NCI-H2171 treated with DMSO at 0.1 percent for 48 hours (cell line): Measurements from ENCODE around the gene TMEM50B.
A peak's percentile ranks its signal among the peaks of the same experiment; 100 is the strongest.
"Not testable (repeated sequence)": the region's sequence is repeated elsewhere in the genome, so short reads cannot be mapped to it uniquely, and the experiment has no call there.

Source experiments
- DNase-seq: peaks from one replicate; lab custom pipeline; 2025; lab: John Stamatoyannopoulos, UW

TMEM50B gene

GRCh38 chr21:33478182-33478581, 1.6 kb downstream of the TMEM50B start:
- no peak for DNase-seq

DNA sequence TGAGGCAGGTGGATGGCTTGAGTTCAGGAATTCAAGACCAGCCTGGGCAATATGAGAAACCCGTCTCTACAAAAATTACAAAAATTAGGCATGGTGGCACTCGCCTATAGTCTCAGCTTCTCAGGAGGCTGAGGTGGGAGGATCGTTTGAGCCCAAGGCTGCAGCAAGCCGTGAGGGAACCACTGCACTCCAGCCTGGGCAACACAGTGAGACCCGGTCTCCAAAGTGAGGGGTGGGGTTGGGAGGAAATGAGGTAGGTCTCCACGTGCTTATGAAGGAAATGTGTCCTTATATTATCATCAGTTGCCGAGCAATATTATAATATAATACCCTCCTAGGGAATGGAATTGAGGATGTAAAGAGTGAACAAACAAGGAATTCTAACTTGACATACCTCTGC, 2.7 kb downstream of the TMEM50B start:
- no peak for DNase-seq

- no peak for DNase-seq
Measured at GRCh38 chr21:33473344-33473743, 6.4 kb downstream of the TMEM50B start.

GRCh38 chr21:33470701-33471100, 9.1 kb downstream of the TMEM50B start:
- DNase-seq, result no peak

DNA sequence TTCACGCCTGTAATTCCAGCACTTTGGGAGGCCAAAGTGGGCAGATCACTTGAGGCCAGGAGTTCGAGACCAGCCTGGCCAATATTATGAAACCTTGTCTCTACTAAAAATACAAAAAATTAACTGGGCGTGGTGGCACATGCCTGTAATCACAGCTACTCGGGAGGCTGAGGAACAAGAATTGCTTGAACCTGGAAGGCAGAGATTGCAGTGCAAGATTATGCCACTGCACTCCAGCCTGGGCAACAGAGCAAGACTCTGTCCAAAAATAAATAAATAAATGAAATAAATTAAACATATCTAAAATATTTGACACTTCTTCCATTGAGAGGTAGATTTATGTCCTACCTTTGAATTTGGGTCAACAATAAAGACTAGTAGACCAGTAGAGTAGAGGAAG, 10.6 kb downstream of the TMEM50B start:
- DNase-seq, result not testable (repeated sequence)

DNA sequence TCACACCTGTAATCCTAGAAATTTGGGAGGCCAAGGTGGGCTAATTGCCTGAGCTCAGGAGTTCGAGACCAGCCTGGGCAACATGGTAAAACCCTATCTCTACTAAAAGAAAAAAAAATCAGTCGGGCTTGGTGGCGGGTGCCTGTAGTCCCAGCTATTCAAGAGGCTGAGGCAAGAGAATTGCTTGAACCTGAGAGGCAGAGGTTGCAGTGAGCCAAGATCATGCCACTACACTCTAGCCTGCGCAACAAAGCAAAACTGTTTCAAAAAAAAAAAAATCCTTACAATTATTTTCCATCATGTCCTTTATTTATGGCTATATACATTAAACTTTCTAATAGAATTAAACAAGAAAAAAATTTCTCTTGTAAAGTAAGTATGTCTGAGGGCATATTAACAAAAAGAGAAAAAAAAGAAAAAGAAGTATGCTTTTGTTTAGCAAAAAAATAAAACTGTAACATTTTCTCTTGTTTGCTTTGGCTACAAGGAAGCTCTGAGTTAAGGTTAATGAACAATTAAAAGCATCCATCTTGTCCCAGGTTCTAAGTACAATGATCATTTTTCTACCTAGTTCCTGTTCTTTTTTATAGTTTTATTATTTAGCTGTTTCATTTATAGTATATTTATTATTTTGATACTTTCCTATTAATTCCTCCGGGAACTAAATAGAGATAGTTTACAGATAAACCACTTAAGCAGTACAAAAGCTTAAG, 18.1 kb downstream of the TMEM50B start:
- DNase-seq, result no peak

- no peak for DNase-seq
Measured at GRCh38 chr21:33458861-33459260, 20.9 kb downstream of the TMEM50B start.

DNA sequence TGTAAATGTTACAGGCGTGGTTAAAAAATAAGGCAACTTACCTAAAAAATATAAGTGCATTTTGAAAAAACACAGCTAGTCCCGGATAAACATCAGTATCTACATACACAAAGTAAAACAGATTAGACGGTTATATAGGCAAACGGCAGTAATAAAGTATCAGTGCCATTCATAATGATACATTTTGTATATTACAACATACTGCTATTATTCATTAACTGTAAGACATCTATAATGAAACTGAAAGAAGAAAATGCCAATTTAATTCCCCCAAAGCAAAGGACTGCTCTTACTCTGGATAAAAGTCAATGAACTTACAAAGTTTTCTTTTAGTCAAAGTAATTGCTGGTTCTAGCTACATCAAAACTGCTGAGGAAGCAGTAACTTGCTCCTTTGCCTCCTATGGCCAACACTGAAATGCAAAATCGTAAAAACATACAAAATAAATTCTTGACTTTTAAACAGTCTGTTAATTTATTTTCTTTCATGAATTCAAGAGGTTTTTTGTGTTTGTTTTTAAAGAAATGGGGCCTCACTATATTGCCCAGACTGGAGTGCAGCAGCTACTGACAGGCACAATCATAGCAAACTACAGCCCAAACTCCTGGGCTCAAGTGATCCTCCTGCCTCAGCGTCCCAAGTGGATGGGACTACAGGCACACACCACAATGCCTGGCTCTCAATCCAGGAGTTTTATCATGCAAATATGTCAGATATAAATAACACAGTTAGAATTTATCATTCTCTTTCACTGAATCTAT, 23.9 kb downstream of the TMEM50B start:
- no peak for DNase-seq

- DNase-seq, result no peak
Measured at GRCh38 chr21:33452362-33452761, 27.4 kb downstream of the TMEM50B start.

DNA sequence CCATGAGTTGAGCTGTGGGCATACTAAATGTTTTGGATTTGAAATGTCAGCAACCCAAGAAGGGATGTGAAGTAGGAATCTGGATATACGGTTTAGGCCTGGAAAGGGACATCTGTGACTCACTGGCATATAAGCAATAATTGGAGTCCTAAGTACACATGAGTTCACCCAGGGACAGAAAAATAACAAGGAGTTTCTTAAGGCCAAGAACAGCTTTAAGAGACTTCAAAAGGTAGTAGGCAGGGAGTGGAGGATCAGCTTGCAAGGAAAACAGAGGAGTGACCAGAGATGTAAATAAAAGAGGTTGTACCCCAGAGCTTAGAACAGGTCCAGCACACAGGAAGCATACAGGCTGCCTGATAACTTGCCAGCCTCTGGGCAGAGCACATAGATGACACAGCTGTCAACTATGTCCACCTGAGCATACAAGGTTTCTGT, 28.1 kb downstream of the TMEM50B start:
- no peak for DNase-seq

GRCh38 chr21:33449616-33450015, 30.2 kb downstream of the TMEM50B start:
- DNase-seq, result no peak

GRCh38 chr21:33446620-33447019, 33.2 kb downstream of the TMEM50B start:
- DNase-seq, result not testable (repeated sequence)

DNA sequence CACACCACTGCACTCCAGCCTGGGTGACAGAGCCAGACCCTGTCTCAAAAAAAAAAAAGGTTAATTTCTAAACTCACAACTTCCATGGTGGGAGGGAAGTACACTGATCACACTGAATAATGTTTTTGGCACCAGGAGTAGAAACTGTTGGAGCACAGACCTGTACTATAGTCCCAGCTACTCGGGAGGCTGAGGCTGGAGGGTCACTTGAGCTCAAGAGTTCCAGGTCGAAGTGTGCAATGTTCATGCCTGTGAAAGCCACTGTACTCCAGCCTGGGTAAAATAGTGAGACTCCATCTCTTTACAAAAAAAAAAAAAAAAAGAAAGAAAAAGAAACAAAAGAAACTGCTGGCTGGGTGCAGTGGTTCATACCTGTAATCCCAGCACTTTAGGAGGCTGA, 35.3 kb downstream of the TMEM50B start:
- DNase-seq, result no peak

- no peak for DNase-seq
Measured at GRCh38 chr21:33443194-33443593, 36.6 kb downstream of the TMEM50B start.

DNA sequence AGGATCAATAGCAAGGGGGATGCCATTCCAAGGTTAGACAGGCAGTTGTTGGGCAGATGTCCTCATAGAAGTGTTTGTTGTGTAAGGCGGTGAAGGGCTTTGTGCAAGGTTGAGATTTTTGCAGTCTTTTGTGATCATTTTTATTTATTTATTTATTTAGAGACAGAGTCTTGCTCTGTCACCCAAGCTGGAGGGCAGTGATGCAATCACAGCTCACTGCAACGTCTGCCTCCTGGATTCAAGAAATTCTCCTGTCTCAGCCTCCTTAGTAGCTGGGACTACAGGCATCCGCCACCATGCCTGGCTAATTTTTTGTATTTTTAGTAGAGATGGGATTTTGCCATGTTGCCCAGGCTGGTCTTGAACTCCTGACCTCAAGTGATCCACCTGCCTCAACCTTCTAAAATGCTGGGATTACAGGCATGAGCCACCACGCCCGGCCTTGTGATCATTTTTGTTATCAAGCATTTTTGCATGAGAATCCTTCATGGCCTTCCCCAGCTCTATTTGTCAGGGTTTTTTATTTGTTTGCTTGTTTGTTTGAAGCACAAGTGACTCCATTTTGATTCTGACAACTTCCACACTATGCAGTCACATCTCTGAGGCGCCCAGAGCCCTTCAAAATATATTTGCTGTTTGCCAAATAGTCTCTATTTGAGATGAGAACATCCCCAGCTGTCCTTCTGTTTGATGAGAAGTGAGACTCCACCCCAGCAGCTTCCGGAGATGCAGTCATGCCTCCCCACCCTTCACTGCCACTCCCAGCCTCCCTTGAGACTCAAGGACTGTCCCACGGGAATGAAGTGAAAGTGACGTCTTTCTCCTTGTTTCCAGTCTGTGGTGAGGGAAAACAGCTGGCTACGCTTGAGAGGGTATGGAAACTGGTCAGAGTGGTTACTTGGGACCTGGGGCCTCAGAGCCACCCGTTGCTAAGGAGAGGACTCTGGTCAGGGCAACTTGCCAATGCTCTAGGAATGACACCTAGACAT, 38.0 kb downstream of the TMEM50B start:
- peak; percentile 76 for DNase-seq

- DNase-seq, result no peak
Measured at GRCh38 chr21:33437140-33437539, 42.6 kb downstream of the TMEM50B start.

DNA sequence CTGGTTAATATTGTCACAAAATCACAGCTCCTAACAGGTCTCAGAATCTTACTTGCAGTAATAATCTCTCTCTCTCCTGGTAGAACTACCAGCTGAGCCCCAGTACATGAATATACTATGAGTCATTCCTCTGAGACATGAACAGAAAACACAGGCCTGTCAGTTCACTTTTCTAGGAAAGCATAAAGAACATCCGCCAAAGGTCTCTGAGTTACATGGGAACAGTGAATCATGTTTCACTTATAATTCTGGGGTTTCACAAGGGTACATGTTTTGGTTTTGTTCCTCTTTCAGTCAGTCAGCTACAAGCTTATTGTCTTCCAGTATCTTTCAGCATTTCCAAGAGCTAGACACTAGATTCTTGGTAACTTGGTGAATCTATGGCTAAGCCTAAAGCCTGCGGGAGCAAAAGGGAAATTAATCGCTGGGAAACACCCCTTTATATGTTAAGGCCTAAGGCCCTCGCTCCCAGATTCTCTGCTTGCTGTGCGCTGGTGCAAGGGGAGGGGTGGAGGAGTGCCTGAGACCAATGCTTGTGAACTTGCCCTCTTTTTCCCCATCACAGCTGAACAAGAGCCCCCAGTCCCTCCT, 44.9 kb downstream of the TMEM50B start:
- DNase-seq, result no peak

DNA sequence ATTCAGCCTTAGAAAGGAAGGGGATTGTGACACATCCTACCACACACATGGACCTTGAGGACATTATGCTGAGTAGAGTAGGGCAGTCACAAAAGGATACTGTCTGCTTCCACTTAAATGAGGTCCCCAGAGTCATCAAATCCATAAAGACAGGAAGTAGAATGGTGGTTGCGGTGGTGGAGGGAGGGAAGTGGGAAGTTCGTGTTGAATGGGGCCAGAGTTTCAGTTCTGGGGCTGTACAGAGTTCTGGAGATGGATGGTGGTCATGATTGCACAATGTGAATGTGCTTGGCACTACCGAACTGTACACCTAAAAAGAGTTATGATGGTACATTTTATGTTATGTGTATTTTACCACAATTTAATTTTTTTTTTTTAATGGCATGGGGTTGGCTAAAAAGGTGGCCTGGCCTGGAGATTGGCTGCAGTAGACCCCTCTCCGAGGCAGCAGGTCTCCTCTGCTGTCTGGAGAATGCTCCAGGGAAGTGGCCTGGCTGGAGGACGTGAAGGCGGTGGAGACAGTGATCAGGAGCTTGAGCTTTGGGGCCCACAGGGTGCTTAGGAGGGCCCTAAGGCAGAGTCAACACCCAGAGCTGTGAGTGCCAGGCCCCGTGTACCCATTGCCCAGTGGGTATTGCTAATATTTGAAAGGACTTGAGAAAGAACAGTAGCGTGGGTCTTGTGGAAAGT, 46.2 kb downstream of the TMEM50B start:
- no peak for DNase-seq

GRCh38 chr21:33433001-33433400, 46.8 kb downstream of the TMEM50B start:
- no peak for DNase-seq

- no peak for DNase-seq
Measured at GRCh38 chr21:33432496-33432895, 47.3 kb downstream of the TMEM50B start.

- DNase-seq, result no peak
Measured at GRCh38 chr21:33430858-33431257, 48.9 kb downstream of the TMEM50B start.
